Ishikawa (cell line): ENCODE results near the gene C1R.

Source experiments
- CEBPB ChIP-seq: IDR thresholded peaks from 2 replicates; pipeline ENCODE4 v1.6.1; 2012
- CREB1 ChIP-seq: IDR thresholded peaks from 2 replicates; pipeline ENCODE4 v1.6.1; 2012; ENCODE audit warnings: low read depth
- EGR1 ChIP-seq: IDR thresholded peaks from 2 replicates; pipeline ENCODE4 v1.6.1; 2012
- EP300 ChIP-seq: IDR thresholded peaks from 2 replicates; pipeline ENCODE4 v1.6.1; 2012; ENCODE audit warnings: borderline replicate concordance
- FOXM1 ChIP-seq: IDR thresholded peaks from 2 replicates; pipeline ENCODE4 v1.6.1; 2012; ENCODE audit warnings: low read depth, borderline replicate concordance
- NFIC ChIP-seq: IDR thresholded peaks from 2 replicates; pipeline ENCODE4 v1.6.1; 2012
- RAD21 ChIP-seq: IDR thresholded peaks from 2 replicates; pipeline ENCODE4 v1.6.1; 2012; ENCODE audit warnings: low read depth
- TAF1 ChIP-seq: IDR thresholded peaks from 2 replicates; pipeline ENCODE4 v1.6.1; 2012; ENCODE audit warnings: low read depth, mild to moderate bottlenecking
- TEAD4 ChIP-seq: IDR thresholded peaks from 2 replicates; pipeline ENCODE4 v1.6.1; 2012
- YY1 ChIP-seq: IDR thresholded peaks from 2 replicates; pipeline ENCODE4 v1.6.1; 2012; ENCODE audit warnings: low read depth
- TF ChIP-seq, protein P1 (sequence below): IDR thresholded peaks from 2 replicates; pipeline ENCODE4 v1.6.1; 2012; ENCODE audit warnings: low read depth, mild to moderate bottlenecking
- TF ChIP-seq, protein P2 (sequence below): IDR thresholded peaks from 2 replicates; pipeline ENCODE4 v1.6.1; 2012

DNA sequence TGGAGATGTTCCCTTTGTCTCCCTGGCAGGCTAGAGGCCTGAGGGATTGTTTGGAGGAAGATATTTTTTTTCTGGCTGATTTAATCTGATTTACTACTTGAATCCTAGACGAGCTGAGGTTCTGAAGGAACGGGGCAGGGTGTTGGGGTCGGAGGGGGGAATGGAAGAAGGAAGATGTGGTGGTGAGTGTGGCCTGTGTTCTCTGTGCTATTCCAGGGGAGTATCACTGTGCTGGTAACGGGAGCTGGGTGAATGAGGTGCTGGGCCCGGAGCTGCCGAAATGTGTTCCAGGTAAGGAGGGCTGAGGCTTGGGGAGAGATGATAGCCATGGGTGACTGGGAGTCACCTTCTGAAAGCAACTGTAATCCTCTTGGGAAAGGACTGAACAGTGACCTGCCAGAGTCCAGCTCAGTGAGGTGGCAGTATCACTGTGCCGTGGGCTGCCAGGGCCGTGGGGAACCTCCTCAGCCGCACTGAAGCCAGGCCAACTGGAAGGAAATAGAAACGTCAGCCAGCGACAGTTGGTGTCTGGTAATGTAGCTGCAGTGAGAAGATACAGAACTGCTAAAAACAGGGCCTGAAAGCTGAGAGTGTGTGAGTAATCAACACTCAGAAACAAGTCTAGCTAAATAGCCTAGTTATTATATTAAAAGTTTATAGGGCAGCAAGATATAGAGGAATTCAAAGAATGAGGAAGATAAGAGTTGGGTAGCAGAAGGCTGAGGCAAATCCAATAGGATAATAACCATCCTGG lies 23.8 kb downstream of the C1R start:
- TF ChIP-seq YY1, result no peak
- no peak for TF ChIP-seq CEBPB
- TF ChIP-seq TEAD4, result no peak
- no peak for TF ChIP-seq TAF1
- TF ChIP-seq, protein P1, sequence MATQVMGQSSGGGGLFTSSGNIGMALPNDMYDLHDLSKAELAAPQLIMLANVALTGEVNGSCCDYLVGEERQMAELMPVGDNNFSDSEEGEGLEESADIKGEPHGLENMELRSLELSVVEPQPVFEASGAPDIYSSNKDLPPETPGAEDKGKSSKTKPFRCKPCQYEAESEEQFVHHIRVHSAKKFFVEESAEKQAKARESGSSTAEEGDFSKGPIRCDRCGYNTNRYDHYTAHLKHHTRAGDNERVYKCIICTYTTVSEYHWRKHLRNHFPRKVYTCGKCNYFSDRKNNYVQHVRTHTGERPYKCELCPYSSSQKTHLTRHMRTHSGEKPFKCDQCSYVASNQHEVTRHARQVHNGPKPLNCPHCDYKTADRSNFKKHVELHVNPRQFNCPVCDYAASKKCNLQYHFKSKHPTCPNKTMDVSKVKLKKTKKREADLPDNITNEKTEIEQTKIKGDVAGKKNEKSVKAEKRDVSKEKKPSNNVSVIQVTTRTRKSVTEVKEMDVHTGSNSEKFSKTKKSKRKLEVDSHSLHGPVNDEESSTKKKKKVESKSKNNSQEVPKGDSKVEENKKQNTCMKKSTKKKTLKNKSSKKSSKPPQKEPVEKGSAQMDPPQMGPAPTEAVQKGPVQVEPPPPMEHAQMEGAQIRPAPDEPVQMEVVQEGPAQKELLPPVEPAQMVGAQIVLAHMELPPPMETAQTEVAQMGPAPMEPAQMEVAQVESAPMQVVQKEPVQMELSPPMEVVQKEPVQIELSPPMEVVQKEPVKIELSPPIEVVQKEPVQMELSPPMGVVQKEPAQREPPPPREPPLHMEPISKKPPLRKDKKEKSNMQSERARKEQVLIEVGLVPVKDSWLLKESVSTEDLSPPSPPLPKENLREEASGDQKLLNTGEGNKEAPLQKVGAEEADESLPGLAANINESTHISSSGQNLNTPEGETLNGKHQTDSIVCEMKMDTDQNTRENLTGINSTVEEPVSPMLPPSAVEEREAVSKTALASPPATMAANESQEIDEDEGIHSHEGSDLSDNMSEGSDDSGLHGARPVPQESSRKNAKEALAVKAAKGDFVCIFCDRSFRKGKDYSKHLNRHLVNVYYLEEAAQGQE, result no peak
- TF ChIP-seq EP300, result no peak
- TF ChIP-seq, protein P2, sequence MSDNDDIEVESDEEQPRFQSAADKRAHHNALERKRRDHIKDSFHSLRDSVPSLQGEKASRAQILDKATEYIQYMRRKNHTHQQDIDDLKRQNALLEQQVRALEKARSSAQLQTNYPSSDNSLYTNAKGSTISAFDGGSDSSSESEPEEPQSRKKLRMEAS, result no peak
- no peak for TF ChIP-seq CREB1
- TF ChIP-seq RAD21, result no peak
- TF ChIP-seq FOXM1, result no peak
- no peak for TF ChIP-seq NFIC
- no peak for TF ChIP-seq EGR1
